PC-9 (cell line): ENCODE results near the gene SORCS2. TPM values are rescaled to one million over a fixed set of nuclear protein-coding genes. Genes with fewer than 3 reads are reported as not detected.

Experiments
- BruUV-seq: library from RNA; stranded (reverse); fragments of 400-500 nt; replicated peaks from 2 replicates; lab custom pipeline; 2021; lab: Mats Ljungman, UMichigan
- CTCF ChIA-PET: fragments of 300-600 bp; sonication (Branson Sonifier 250); formaldehyde crosslinking; loops from one replicate; lab custom pipeline; 2022; ENCODE audit warnings: antibody characterized with exemption; lab: Charles Lee
- POLR2A ChIA-PET: fragments of 300-600 bp; sonication (Branson Sonifier 250); formaldehyde crosslinking; loops from one replicate; lab custom pipeline; 2022; ENCODE audit warnings: antibody characterized with exemption; ENCODE audit not compliant: unreplicated experiment; lab: Charles Lee
- DNase-seq, 2 experiments: peaks; one replicate each; pipeline versions ENCODE4 v3.0.0 to v3.0.0-alpha.2; 2015 to 2022; ENCODE audit warnings: mixed read lengths in 1 of 2
- H2AFZ ChIP-seq: fragments of 200-600 bp; sonication (generic); 2 replicates; pipeline ENCODE4 v1.8.1; 2017; ENCODE audit warnings: antibody characterized with exemption
- H3F3A ChIP-seq: fragments of 200-600 bp; sonication (generic); 2 replicates; pipeline ENCODE4 v1.8.1; 2017; ENCODE audit warnings: antibody characterized with exemption, mild to moderate bottlenecking, low read depth; ENCODE audit not compliant: insufficient read depth
- H3K27ac ChIP-seq: fragments of 200-600 bp; sonication (generic); 2 replicates; pipeline ENCODE4 v1.6.1; 2016; ENCODE audit warnings: mixed run types
- H3K27me3 ChIP-seq: fragments of 200-600 bp; sonication (generic); 2 replicates; pipeline ENCODE4 v1.6.1; 2016; ENCODE audit warnings: low read depth, mixed run types; ENCODE audit not compliant: insufficient read depth
- H3K36me3 ChIP-seq: fragments of 200-600 bp; sonication (generic); 2 replicates; pipeline ENCODE4 v1.6.1; 2016; ENCODE audit warnings: low read depth, mixed run types
- H3K4me1 ChIP-seq: fragments of 200-600 bp; sonication (generic); replicated peaks from 2 replicates; pipeline ENCODE4 v1.6.1; 2016; ENCODE audit warnings: mixed run types; ENCODE audit not compliant: insufficient read depth
- H3K4me2 ChIP-seq: fragments of 200-600 bp; sonication (generic); 2 replicates; pipeline ENCODE4 v1.6.1; 2017; ENCODE audit warnings: mixed run types
- H3K4me3 ChIP-seq: fragments of 200-600 bp; sonication (generic); 2 replicates; pipeline ENCODE4 v1.6.1; 2016; ENCODE audit warnings: mixed run types
- H3K79me2 ChIP-seq: fragments of 200-600 bp; sonication (generic); 2 replicates; pipeline ENCODE4 v1.6.1; 2017; ENCODE audit warnings: low read depth, mixed run types
- H3K9me2 ChIP-seq: fragments of 200-600 bp; sonication (generic); 2 replicates; pipeline ENCODE4 v1.8.1; 2017; ENCODE audit warnings: mild to moderate bottlenecking; ENCODE audit not compliant: insufficient read depth
- H3K9me3 ChIP-seq: fragments of 200-600 bp; sonication (generic); 2 replicates; pipeline ENCODE4 v1.8.1; 2016; ENCODE audit warnings: low read depth; ENCODE audit not compliant: insufficient read depth
- H4K20me1 ChIP-seq: fragments of 200-600 bp; sonication (generic); 2 replicates; pipeline ENCODE4 v1.8.1; 2017; ENCODE audit not compliant: insufficient read depth
- EZH2 ChIP-seq: fragments of 200-600 bp; sonication (generic); IDR thresholded peaks from 2 replicates; pipeline ENCODE4 v1.8.0; 2017; ENCODE audit warnings: antibody characterized with exemption, low read depth
- intact Hi-C: fragments of 100-400 bp; cut with micrococcal nuclease; formaldehyde crosslinking; loops from one replicate; pipeline ENCODE4 v1.10.0; 2022; ENCODE audit not compliant: unreplicated experiment
- total RNA-seq: library from RNA; stranded (reverse); gene quantifications from 2 replicates; pipeline ENCODE4 v1.2.3, GENCODE V29; 2021
- TF ChIP-seq, protein P1 (sequence below): fragments of 200-600 bp; sonication (generic); conservative IDR thresholded peaks from 2 replicates; pipeline ENCODE4 v1.6.1; 2017; ENCODE audit warnings: mixed run types, antibody characterized with exemption, mild to moderate bottlenecking, moderate library complexity

SORCS2 gene
- total RNA-seq, 1 experiment from 2014 or later: 25.8 TPM

DNA sequence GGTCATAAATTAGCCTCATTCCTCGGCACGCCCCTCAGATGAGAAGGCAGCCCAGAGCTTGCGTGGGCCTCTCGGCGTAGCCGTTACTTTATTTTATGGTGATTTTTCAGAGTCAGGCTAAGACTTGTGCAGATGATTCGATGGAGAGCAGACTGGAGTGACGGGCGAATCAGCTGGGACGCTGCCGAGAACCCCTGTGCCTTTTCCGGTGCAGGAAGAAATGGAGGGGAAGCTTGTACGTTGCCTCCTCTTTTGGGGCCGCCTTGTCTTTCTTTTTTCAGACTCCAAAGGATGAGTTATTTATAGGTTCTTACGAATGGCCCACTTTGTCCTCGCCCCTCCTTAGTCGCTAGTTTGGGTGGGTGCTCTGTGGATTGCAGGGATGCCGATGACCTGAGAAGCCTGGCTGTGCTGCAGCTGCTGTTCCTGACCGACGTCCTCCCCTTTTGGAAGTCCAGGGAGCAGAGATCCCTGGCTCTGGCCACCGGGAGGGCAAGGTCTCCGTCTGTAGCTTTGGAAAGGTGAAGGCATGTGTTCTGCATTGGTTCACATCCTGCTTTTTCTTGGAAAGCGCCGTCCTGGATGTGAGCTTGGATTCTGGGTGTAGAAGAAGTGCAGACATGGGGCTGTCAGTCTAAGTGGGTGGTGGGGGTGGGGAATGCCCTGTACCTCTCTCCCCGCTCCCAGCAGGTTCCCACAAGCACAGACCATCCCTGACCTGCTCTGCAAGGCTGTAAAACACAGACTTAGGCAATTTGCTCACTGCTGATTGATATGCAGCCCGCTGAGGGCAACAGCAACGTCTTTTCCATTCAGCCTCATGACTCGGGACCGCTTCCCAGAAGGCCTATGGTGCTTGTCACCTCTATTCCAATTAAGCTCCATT, 9.3 kb downstream of the SORCS2 start:
- Histone ChIP-seq H3K9me3 (no peaks in the 10 kb centered on the region), H3K79me2 (peaks cover 21% of the 10 kb centered on the region), H2AFZ (no peak overlapping the region), H3K4me2 (no peak overlapping the region), H3K4me3 (no peak overlapping the region), H3K27me3 (no peaks in the 10 kb centered on the region), H3F3A (peaks cover 31% of the 10 kb centered on the region; the same call in 1 of the 2 replicates), H3K9me2 (no peaks in the 10 kb centered on the region), H3K4me1 (peaks cover 54% of the 10 kb centered on the region), H4K20me1 (no peaks in the 10 kb centered on the region), H3K27ac (0 out of 2 replicates have a peak overlapping the region, but pooled peaks have one; percentile 9), H3K36me3 (no peaks in the 10 kb centered on the region)
- no peak for TF ChIP-seq EZH2
- TF ChIP-seq, protein P1, sequence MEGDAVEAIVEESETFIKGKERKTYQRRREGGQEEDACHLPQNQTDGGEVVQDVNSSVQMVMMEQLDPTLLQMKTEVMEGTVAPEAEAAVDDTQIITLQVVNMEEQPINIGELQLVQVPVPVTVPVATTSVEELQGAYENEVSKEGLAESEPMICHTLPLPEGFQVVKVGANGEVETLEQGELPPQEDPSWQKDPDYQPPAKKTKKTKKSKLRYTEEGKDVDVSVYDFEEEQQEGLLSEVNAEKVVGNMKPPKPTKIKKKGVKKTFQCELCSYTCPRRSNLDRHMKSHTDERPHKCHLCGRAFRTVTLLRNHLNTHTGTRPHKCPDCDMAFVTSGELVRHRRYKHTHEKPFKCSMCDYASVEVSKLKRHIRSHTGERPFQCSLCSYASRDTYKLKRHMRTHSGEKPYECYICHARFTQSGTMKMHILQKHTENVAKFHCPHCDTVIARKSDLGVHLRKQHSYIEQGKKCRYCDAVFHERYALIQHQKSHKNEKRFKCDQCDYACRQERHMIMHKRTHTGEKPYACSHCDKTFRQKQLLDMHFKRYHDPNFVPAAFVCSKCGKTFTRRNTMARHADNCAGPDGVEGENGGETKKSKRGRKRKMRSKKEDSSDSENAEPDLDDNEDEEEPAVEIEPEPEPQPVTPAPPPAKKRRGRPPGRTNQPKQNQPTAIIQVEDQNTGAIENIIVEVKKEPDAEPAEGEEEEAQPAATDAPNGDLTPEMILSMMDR: no peak
- no peak for DNase-seq
- CTCF ChIA-PET: no interaction called here
- BruUV-seq: no TSS peak
- intact Hi-C loops: no loop called here
- POLR2A ChIA-PET: no interaction called here

DNA sequence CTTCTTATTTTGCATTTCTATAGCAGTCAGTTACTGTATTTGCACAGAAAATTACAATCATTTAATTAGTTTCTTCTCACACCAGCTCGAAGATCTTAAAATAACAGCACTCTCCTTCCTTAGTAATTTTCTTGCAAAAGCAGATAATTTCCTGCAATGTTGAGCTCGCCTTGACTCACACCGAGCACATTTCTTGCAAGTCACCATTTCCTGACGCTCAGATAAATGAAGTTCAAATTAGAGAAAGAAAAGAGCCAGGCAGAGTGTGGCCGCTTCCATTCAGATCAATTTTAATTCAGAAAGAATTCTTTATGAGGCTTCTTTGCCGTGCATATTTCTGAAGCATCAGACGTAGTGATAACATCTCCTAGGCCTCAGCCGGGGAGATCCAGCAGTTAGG, 10.1 kb downstream of the SORCS2 start:
- no peaks in the 10 kb centered on the region for H3K36me3 ChIP-seq
- peaks cover 55% of the 10 kb centered on the region for H3K4me1 ChIP-seq
- TF ChIP-seq EZH2: no peak
- TF ChIP-seq, protein P1: no peak
- no peak overlapping the region for H2AFZ ChIP-seq
- H3K9me2 ChIP-seq: no peaks in the 10 kb centered on the region
- POLR2A ChIA-PET: no interaction called here
- no peaks in the 10 kb centered on the region for H3K9me3 ChIP-seq
- BruUV-seq: no TSS peak
- H3K27me3 ChIP-seq: no peaks in the 10 kb centered on the region
- CTCF ChIA-PET: no interaction called here
- H3K4me3 ChIP-seq: no peak overlapping the region
- H3K79me2 ChIP-seq: peaks cover 21% of the 10 kb centered on the region
- 0 out of 2 replicates have a peak overlapping the region, but pooled peaks have one; percentile 9 for H3K27ac ChIP-seq
- DNase-seq: no peak
- no peaks in the 10 kb centered on the region for H4K20me1 ChIP-seq
- H3K4me2 ChIP-seq: no peak overlapping the region
- H3F3A ChIP-seq: peaks cover 30% of the 10 kb centered on the region
- intact Hi-C loops: no loop called here

DNA sequence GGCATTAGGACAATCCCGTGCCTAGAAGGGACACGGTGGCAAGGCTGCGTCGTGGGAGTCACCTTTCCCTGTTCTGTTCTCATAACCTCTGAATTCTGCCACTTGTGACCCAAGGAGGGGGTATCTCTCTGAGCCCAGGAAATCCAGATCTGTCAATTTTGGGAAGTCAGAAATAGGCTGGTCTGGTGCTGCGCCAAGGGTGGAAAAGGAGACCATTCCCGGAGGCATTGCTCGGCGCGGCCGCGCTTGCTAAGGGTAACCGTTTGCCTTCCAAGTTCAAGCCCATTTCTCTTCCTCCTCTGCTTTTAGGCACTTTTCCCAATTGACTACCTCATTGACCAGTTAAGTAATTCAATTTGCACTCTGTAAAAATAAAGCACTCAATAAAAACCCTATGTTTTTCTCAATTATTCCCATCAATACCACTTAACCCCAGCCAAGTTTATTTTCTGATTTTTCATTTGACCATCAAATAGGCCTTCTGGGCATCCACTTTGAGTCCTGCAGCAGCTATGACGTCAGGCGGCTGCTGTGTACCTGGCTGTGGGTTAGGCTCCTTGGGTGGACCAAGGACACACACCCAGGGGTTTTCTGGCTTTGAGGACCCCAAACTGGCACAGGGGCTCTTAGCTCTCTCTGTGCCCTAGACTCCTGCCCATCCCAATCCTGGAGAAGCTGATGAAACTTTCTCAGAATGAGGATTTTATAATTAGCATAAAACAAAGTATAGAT, 12.5 kb downstream of the SORCS2 start:
- BruUV-seq: no TSS peak
- no peaks in the 10 kb centered on the region for H3K9me2 ChIP-seq
- peaks cover 20% of the 10 kb centered on the region for H3K79me2 ChIP-seq
- intact Hi-C loops: no loop called here
- no peak overlapping the region for H3K4me3 ChIP-seq
- TF ChIP-seq, protein P1: no peak
- TF ChIP-seq EZH2: no peak
- POLR2A ChIA-PET: no interaction called here
- peaks cover 30% of the 10 kb centered on the region for H3F3A ChIP-seq
- H3K9me3 ChIP-seq: no peaks in the 10 kb centered on the region
- H2AFZ ChIP-seq: no peak overlapping the region
- H3K36me3 ChIP-seq: no peaks in the 10 kb centered on the region
- CTCF ChIA-PET: no interaction called here
- peak overlapping the region; percentile 76 for H3K4me2 ChIP-seq
- H3K4me1 ChIP-seq: peaks cover 43% of the 10 kb centered on the region
- H3K27me3 ChIP-seq: no peaks in the 10 kb centered on the region
- H3K27ac ChIP-seq: peak overlapping the region; percentile 95
- DNase-seq: no peak
- H4K20me1 ChIP-seq: no peaks in the 10 kb centered on the region
